ENCODE results near the gene KANSL3.

- no peak for TF ChIP-seq CTCF (conservative IDR thresholded peaks at IDR 0.05; ENCODE audit: low read depth in 2 of 2)
- no peak for TF ChIP-seq NANOG (IDR thresholded peaks at IDR 0.05; ENCODE audit: borderline replicate concordance)
- no peak for TF ChIP-seq CREB1 (CRISPR knock-in tag; IDR thresholded peaks at IDR 0.05; ENCODE audit: low read depth)
- no peak for TF ChIP-seq REST (IDR thresholded peaks at IDR 0.05; ENCODE audit: unreplicated experiment)
Measured at GRCh38 chr2:96679848-96680247, 41.7 kb upstream of the KANSL3 start.
